T follicular helper cell (primary cell): ENCODE measurements around the gene FDXACB1.

Experiments
- DNase-seq: peaks from one replicate; pipeline ENCODE4 v3.0.0-alpha.2; 2020; ENCODE audit warnings: low read depth
- total RNA-seq, 2 experiments: gene quantifications; one replicate each; lab custom pipeline; 2026; lab: John Stamatoyannopoulos, UW

Gene FDXACB1
- 3.8 to 10.5 reads per million in 2 experiments for total RNA-seq

GRCh38 chr11:111878849-111879636 is at the start of gene FDXACB1, which contains the start of gene CFAP68:
Gene FDXACB1, minus strand, starts transcription at chr11:111879165. Its CDS starts 33 bp downstream, at chr11:111879132.
Gene CFAP68, plus strand, starts transcription at chr11:111879541. Its CDS starts 20 bp downstream, at chr11:111879561.
- DNase-seq = peak; percentile 95

GRCh38 chr11:111926505-111927391 is 47.8 kb upstream of the FDXACB1 start:
- peak; percentile 91 for DNase-seq

- DNase-seq = no peak
These were observed 47.0 kb upstream of the FDXACB1 start for GRCh38 chr11:111925953-111926352.

- DNase-seq = no peak
These were observed 45.0 kb upstream of the FDXACB1 start for GRCh38 chr11:111923951-111924350.

- no peak for DNase-seq
These were observed 44.4 kb upstream of the FDXACB1 start for GRCh38 chr11:111923351-111923788.

- DNase-seq = no peak
These were observed 43.8 kb upstream of the FDXACB1 start for GRCh38 chr11:111922803-111923202.

- no peak for DNase-seq
These were observed 42.7 kb upstream of the FDXACB1 start for GRCh38 chr11:111921541-111922230.

- DNase-seq = no peak
These were observed 41.9 kb upstream of the FDXACB1 start for GRCh38 chr11:111920908-111921307.

GRCh38 chr11:111918390-111919256 is 39.7 kb upstream of the FDXACB1 start, which contains the start of gene C11orf52:
Gene C11orf52, plus strand, starts transcription at chr11:111918913. Its CDS starts 60 bp downstream, at chr11:111918973.
- DNase-seq = no peak

- no peak for DNase-seq
These were observed 38.8 kb upstream of the FDXACB1 start for GRCh38 chr11:111917788-111918187.

- no peak for DNase-seq
These were observed 38.3 kb upstream of the FDXACB1 start for GRCh38 chr11:111917312-111917711.

GRCh38 chr11:111916768-111917167 is 37.8 kb upstream of the FDXACB1 start:
- no peak for DNase-seq

- DNase-seq = no peak
These were observed 35.0 kb upstream of the FDXACB1 start for GRCh38 chr11:111913997-111914396.

GRCh38 chr11:111913031-111913861 is 34.3 kb upstream of the FDXACB1 start:
- DNase-seq = no peak

- no peak for DNase-seq
These were observed 33.6 kb upstream of the FDXACB1 start, which contains the start of gene HSPB2 for GRCh38 chr11:111912535-111912934. Gene HSPB2, plus strand, starts transcription at chr11:111912734. Its CDS starts 96 bp downstream, at chr11:111912830.

- DNase-seq = no peak
These were observed 32.8 kb upstream of the FDXACB1 start, which contains the start of gene CRYAB for GRCh38 chr11:111911563-111912401. Gene CRYAB, minus strand, starts transcription at chr11:111911770. Its CDS starts 46 bp downstream, at chr11:111911724.

- no peak for DNase-seq
These were observed 32.0 kb upstream of the FDXACB1 start for GRCh38 chr11:111910676-111911562.

- DNase-seq = no peak
These were observed 30.4 kb upstream of the FDXACB1 start for GRCh38 chr11:111909378-111909777.
